Measurements from ENCODE around the gene RFNG.

DNA sequence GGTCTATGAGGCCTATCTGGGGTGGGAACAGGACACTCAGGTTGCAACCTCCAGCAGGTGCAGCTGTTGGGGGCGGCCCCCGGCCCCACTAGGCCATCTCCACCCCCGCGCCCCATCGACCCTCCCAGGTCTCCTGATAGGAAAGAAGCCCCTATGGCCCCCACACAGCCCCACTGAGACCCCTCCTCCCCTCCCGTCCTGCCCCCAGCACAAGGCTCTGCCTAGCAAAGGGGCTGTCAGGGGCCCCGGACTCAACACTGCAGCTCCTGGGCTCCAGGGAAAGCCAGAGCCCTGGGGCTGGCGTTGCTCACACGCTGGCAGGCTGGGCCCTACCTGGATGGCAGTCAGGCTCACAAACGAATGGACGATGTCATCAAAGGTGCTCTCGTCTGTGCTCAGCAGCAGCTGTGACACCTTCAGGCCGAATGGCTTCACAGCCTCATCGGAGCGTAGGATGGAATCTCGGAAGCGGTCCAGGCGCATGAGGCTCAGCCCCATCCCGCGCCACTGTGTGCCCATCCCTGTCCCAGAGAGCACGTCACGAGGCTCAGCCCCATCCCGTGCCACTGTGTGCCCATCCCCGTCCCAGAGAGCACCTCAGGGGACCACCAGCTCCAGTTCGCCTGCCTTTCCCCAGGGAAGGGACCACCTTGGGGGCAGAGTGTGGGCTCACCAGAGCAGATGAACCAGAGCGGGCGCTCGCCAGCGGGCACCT lies 39.1 kb upstream of the RFNG start:
- TF ChIP-seq, protein P1, sequence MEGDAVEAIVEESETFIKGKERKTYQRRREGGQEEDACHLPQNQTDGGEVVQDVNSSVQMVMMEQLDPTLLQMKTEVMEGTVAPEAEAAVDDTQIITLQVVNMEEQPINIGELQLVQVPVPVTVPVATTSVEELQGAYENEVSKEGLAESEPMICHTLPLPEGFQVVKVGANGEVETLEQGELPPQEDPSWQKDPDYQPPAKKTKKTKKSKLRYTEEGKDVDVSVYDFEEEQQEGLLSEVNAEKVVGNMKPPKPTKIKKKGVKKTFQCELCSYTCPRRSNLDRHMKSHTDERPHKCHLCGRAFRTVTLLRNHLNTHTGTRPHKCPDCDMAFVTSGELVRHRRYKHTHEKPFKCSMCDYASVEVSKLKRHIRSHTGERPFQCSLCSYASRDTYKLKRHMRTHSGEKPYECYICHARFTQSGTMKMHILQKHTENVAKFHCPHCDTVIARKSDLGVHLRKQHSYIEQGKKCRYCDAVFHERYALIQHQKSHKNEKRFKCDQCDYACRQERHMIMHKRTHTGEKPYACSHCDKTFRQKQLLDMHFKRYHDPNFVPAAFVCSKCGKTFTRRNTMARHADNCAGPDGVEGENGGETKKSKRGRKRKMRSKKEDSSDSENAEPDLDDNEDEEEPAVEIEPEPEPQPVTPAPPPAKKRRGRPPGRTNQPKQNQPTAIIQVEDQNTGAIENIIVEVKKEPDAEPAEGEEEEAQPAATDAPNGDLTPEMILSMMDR (conservative IDR thresholded peaks at IDR 0.05; ENCODE audit: low read depth, low read length): no peak
- TF ChIP-seq RFX5 (IDR thresholded peaks at IDR 0.05; ENCODE audit: low read depth, low read length) (no peak), POLR2A (IDR thresholded peaks at IDR 0.05; ENCODE audit: low read depth, low read length) (no peak), MAZ (IDR thresholded peaks at IDR 0.05; ENCODE audit: borderline replicate concordance, low read depth, low read length) (no peak), CEBPB (IDR thresholded peaks at IDR 0.05; ENCODE audit: low read depth, low read length) (no peak)
